Spleen (tissue), 7 donors: ENCODE results near the gene EEIG2.

Experiments used
- CTCF ChIP-seq, 11 experiments: fragments of 200-600 bp in 7 of 11; fragments of 450-650 bp in 4 of 11; sonication (generic) in 4 of 11; IDR thresholded peaks in 8 of 11; conservative IDR thresholded peaks in 3 of 11; 1 replicate in 7 of 11; 2 replicates in 4 of 11; pipeline versions ENCODE4 v1.4.0 to v1.8.0; 2016 to 2021; ENCODE audit warnings: antibody characterized with exemption in 11 of 11, inconsistent platforms in 4 of 11, mild to moderate bottlenecking in 1 of 11
- POLR2A ChIP-seq, 3 donors: fragments of 450-650 bp; IDR thresholded peaks; one replicate each; pipeline ENCODE4 v1.5.1; 2017; ENCODE audit warnings: antibody characterized with exemption in 3 of 3, mild to moderate bottlenecking in 1 of 3
- POLR2AphosphoS5 ChIP-seq, 3 donors: sonication (generic); formaldehyde crosslinking; IDR thresholded peaks; one replicate each; pipeline ENCODE4 v1.5.1; 2017; ENCODE audit warnings: antibody characterized with exemption in 3 of 3
- donor health status: DM: no; HTN: no; CAD: no; lungs with moderate emphysema.
- donor health status: DM: no; HTN: no; CAD: no.
- donor health status: DM: no; HTN: no; CAD: no.

- no peak for TF ChIP-seq POLR2A (IDR thresholded peaks at IDR 0.05)
- TF ChIP-seq CTCF (IDR thresholded peaks at IDR 0.05 in 8 of 11, conservative IDR thresholded peaks at IDR 0.05 in 3 of 11), result no peak
- no peak for TF ChIP-seq POLR2AphosphoS5 (IDR thresholded peaks at IDR 0.05)
Measured at GRCh38 chr1:108590957-108591356, 31.1 kb downstream of the EEIG2 start.
